GM18907 (cell line): ENCODE results near the gene FANCE.
"Not testable (repeated sequence)": the region's sequence is repeated elsewhere in the genome, so short reads cannot be mapped to it uniquely, and the experiment has no call there.

Source experiments
- ATAC-seq: cut with Tn5 transposase; IDR thresholded peaks from one replicate; pipeline ENCODE4 v1.9.1; 2021; ENCODE audit warnings: mild to moderate bottlenecking, moderate library complexity; ENCODE audit not compliant: unreplicated experiment

The FANCE gene

GRCh38 chr6:35432291-35432690 is 19.8 kb upstream of the FANCE start:
- ATAC-seq, result no peak

GRCh38 chr6:35432702-35433101 is 19.4 kb upstream of the FANCE start:
- not testable (repeated sequence) for ATAC-seq

- no peak for ATAC-seq
Measured at GRCh38 chr6:35435074-35435837, 16.9 kb upstream of the FANCE start.

GRCh38 chr6:35436071-35436857 is 15.9 kb upstream of the FANCE start:
- ATAC-seq, result no peak

- not testable (repeated sequence) for ATAC-seq
Measured at GRCh38 chr6:35438378-35439065, 13.6 kb upstream of the FANCE start.

- no peak for ATAC-seq
Measured at GRCh38 chr6:35439308-35439707, 12.8 kb upstream of the FANCE start.

GRCh38 chr6:35441205-35441604 is 10.9 kb upstream of the FANCE start:
- no peak for ATAC-seq

GRCh38 chr6:35441642-35442041 is 10.5 kb upstream of the FANCE start:
- no peak for ATAC-seq

GRCh38 chr6:35442693-35443092 is 9.4 kb upstream of the FANCE start:
- no peak for ATAC-seq

GRCh38 chr6:35443341-35444030 is 8.7 kb upstream of the FANCE start:
- ATAC-seq, result no peak

GRCh38 chr6:35445691-35446090 is 6.4 kb upstream of the FANCE start:
- ATAC-seq, result no peak

GRCh38 chr6:35448191-35448590 is 3.9 kb upstream of the FANCE start:
- ATAC-seq, result no peak

- ATAC-seq, result peak; percentile 42
Measured at GRCh38 chr6:35449287-35449881, 2.8 kb upstream of the FANCE start.

GRCh38 chr6:35451354-35452182 is 570 bp upstream of the FANCE start:
- ATAC-seq, result no peak

GRCh38 chr6:35453236-35453635 is 1.1 kb downstream of the FANCE start:
- ATAC-seq, result no peak

- ATAC-seq, result no peak
Measured at GRCh38 chr6:35454391-35455110, 2.4 kb downstream of the FANCE start.

GRCh38 chr6:35457907-35458306 is 5.8 kb downstream of the FANCE start:
- no peak for ATAC-seq

- no peak for ATAC-seq
Measured at GRCh38 chr6:35461270-35461669, 9.1 kb downstream of the FANCE start.

- no peak for ATAC-seq
Measured at GRCh38 chr6:35463292-35463691, 11.2 kb downstream of the FANCE start.
